ENCODE results near the gene LTB. TPM values are rescaled to one million over a fixed set of nuclear protein-coding genes. Genes with fewer than 3 reads are reported as not detected.

LTB gene
- polyA plus RNA-seq, 3 donors = 12.6 to 25.5 (median 21.6) TPM

GRCh38 chr6:31541658-31542521 is 40.3 kb downstream of the LTB start, which contains the start of gene DDX39B:
Gene DDX39B, minus strand, starts transcription at chr6:31542003. Its CDS starts 1,471 bp downstream, at chr6:31540532.
- Histone ChIP-seq H3K27ac (ENCODE audit: low read depth in 1 of 2, low read length in 2 of 2) (peak within 1 kb of the TSS; percentile 96 to 97), H3K4me1 (ENCODE audit: control insufficient read depth in 1 of 2, insufficient read depth in 2 of 2, low read length in 2 of 2) (peaks cover 34 to 45% of the 10 kb centered on the region in 2 donors), H3K4me2 (replicated peaks; ENCODE audit: extremely low read depth, low read length, poor library complexity, severe bottlenecking) (peak within 1 kb of the TSS; percentile 97), H3K9me3 (replicated peaks in 1 of 2; ENCODE audit: control insufficient read depth in 1 of 2, insufficient read depth in 1 of 2, low read length in 2 of 2) (no peaks in the 10 kb centered on the region), H3K4me3 (replicated peaks in 1 of 3; ENCODE audit: low read depth in 2 of 3, low read length in 3 of 3) (peak within 1 kb of the TSS; percentile 63 to 95 (median 85)), H3K36me3 (replicated peaks in 1 of 2; ENCODE audit: control insufficient read depth in 1 of 2, insufficient read depth in 2 of 2, low read length in 2 of 2) (peaks cover 33 to 35% of the 10 kb centered on the region in 2 donors), H4K20me1 (ENCODE audit: insufficient read depth, low read length) (peaks cover 42% of the 10 kb centered on the region), H3K79me2 (ENCODE audit: insufficient read depth, low read length) (peaks cover 65% of the 10 kb centered on the region), H3K9ac (ENCODE audit: insufficient read depth, low read length, poor library complexity, severe bottlenecking) (peak within 1 kb of the TSS; percentile 90), H2AFZ (ENCODE audit: insufficient read depth, low read depth, low read length, poor library complexity, severe bottlenecking) (peak within 1 kb of the TSS; percentile 86), H3K27me3 (ENCODE audit: control insufficient read depth in 2 of 2, insufficient read depth in 2 of 2, low read length in 2 of 2) (no peaks in the 10 kb centered on the region)
- peak; percentile 96 to 98 (median 97) for DNase-seq
- H3K9me3 Mint-ChIP-seq = peaks cover 0 to 2% (median 0%) of the 10 kb centered on the region in 7 donors
- intact Hi-C loops (cut with micrococcal nuclease) = loop anchor here (5.0 to 10.0 kb wide), 7 partner anchors 45 to 413 kb away; partner anchors contain the start of genes MICB (in 2 of the 2), CLIC1 (in 1 of the 2), CSNK2B (in 1 of the 2) and LY6G5B (in 1 of the 2)
- peak within 1 kb of the TSS; percentile 98 to 100 (median 99) for H3K27ac Mint-ChIP-seq
- WGBS (ENCODE audit: insufficient coverage) = under 1% methylated on average over 34 of the region's 43 CpGs
- TF ChIP-seq CTCF (IDR thresholded peaks at IDR 0.05) = no peak
- H3K36me3 Mint-ChIP-seq = peaks cover 30 to 36% of the 10 kb centered on the region in 2 donors
- H3K4me1 Mint-ChIP-seq = peaks cover 40% of the 10 kb centered on the region
- H3K27me3 Mint-ChIP-seq (ENCODE audit: low read depth in 3 of 3) = no peaks in the 10 kb centered on the region
- peak within 1 kb of the TSS; percentile 95 to 96 for H3K4me3 Mint-ChIP-seq

DNA sequence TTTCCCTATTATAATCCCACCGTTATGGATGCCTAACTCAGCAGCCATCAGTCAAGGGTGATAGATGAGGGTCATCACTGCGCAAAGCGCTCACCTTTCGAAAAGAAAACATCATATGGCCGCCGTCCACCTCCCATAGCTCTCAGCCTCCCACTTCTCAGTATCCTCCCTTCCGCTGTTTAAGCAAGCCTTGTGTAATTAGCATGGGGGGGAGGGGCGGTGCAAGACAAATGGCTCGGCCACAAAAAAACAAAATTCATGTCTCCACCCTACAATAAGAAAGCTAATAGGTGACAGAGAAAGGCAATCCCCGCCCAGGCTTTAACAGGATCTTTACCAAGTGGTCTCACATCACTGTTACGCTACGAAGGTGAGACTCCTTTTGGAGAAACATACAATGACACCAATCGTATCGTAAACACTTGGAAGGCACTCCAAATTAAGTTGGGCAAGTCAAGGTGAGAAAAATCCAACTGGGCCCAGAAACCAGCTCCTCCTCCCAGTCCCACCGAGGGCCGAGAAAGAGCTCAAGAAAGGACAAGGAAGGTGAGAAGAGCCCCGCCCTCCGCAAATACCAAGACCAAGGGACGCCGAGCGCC is 41.1 kb downstream of the LTB start:
- Mint-ChIP-seq H3K4me3 (peak overlapping the region; percentile 95 to 96), H3K4me1 (peaks cover 33% of the 10 kb centered on the region), H3K27me3 (ENCODE audit: low read depth in 3 of 3) (no peaks in the 10 kb centered on the region), H3K9me3 (peaks cover 0 to 2% (median 0%) of the 10 kb centered on the region in 7 donors), H3K36me3 (peaks cover 38 to 43% of the 10 kb centered on the region in 2 donors), H3K27ac (peak overlapping the region; percentile 98 to 100 (median 99))
- whole genome bisulfite sequencing (ENCODE audit: insufficient coverage) = 0% methylated on average over 6 of the region's 21 CpGs
- intact Hi-C loops (cut with micrococcal nuclease) = loop anchor here (5.0 to 10.0 kb wide), 7 partner anchors 44 to 414 kb away; partner anchors contain the start of genes MICB (in 2 of the 2), CLIC1 (in 1 of the 2), CSNK2B (in 1 of the 2) and LY6G5B (in 1 of the 2)
- Histone ChIP-seq H3K9me3 (replicated peaks in 1 of 2; ENCODE audit: control insufficient read depth in 1 of 2, insufficient read depth in 1 of 2, low read length in 2 of 2) (no peaks in the 10 kb centered on the region), H3K9ac (ENCODE audit: insufficient read depth, low read length, poor library complexity, severe bottlenecking) (peak overlapping the region; percentile 90), H4K20me1 (ENCODE audit: insufficient read depth, low read length) (peaks cover 49% of the 10 kb centered on the region), H3K36me3 (replicated peaks in 1 of 2; ENCODE audit: control insufficient read depth in 1 of 2, insufficient read depth in 2 of 2, low read length in 2 of 2) (peaks cover 40 to 43% of the 10 kb centered on the region in 2 donors), H3K4me2 (replicated peaks; ENCODE audit: extremely low read depth, low read length, poor library complexity, severe bottlenecking) (peak overlapping the region; percentile 97), H3K27ac (ENCODE audit: low read depth in 1 of 2, low read length in 2 of 2) (peak overlapping the region; percentile 96 to 97), H3K27me3 (ENCODE audit: control insufficient read depth in 2 of 2, insufficient read depth in 2 of 2, low read length in 2 of 2) (no peaks in the 10 kb centered on the region), H3K79me2 (ENCODE audit: insufficient read depth, low read length) (peaks cover 73% of the 10 kb centered on the region), H3K4me3 (replicated peaks in 1 of 3; ENCODE audit: low read depth in 2 of 3, low read length in 3 of 3) (peak overlapping the region; percentile 63 to 95 (median 85)), H2AFZ (ENCODE audit: insufficient read depth, low read depth, low read length, poor library complexity, severe bottlenecking) (peak overlapping the region; percentile 86), H3K4me1 (ENCODE audit: control insufficient read depth in 1 of 2, insufficient read depth in 2 of 2, low read length in 2 of 2) (peaks cover 32 to 38% of the 10 kb centered on the region in 2 donors)
- peak; percentile 48 to 61 (median 48) for DNase-seq
- no peak for TF ChIP-seq CTCF (IDR thresholded peaks at IDR 0.05)

All from CD14-positive monocyte (primary cell).